ENCODE data around the gene PRDM15.
A peak's percentile ranks its signal among the peaks of the same experiment; 100 is the strongest.

Gene PRDM15

GRCh38 chr21:41754479-41754891 is 124.7 kb downstream of the PRDM15 start:
- ATAC-seq (ENCODE audit: low read depth) (no peak), DNase-seq (ENCODE audit: low spot score) (peak; percentile 54)
- H3K4me1 ChIP-seq (ENCODE audit: insufficient read depth, poor library complexity, severe bottlenecking), result peaks cover 68% of the 10 kb centered on the region
- no peak for TF ChIP-seq CTCF (IDR thresholded peaks at IDR 0.05; ENCODE audit: poor library complexity, severe bottlenecking)
- H3K27ac ChIP-seq (ENCODE audit: poor library complexity, severe bottlenecking), result peak overlapping the region; percentile 86
- H3K27me3 ChIP-seq (ENCODE audit: insufficient read depth, poor library complexity, severe bottlenecking), result no peaks in the 10 kb centered on the region
- no peaks in the 10 kb centered on the region for H3K9me3 ChIP-seq (ENCODE audit: severe bottlenecking)
- H3K4me3 ChIP-seq (ENCODE audit: severe bottlenecking), result no peak overlapping the region
- peaks cover 85% of the 10 kb centered on the region for H3K36me3 ChIP-seq (ENCODE audit: low read depth)

- Histone ChIP-seq H3K27ac (ENCODE audit: poor library complexity, severe bottlenecking) (peak overlapping the region; percentile 86), H3K27me3 (ENCODE audit: insufficient read depth, poor library complexity, severe bottlenecking) (no peaks in the 10 kb centered on the region), H3K36me3 (ENCODE audit: low read depth) (peaks cover 88% of the 10 kb centered on the region), H3K9me3 (ENCODE audit: severe bottlenecking) (no peaks in the 10 kb centered on the region), H3K4me3 (ENCODE audit: severe bottlenecking) (no peak overlapping the region), H3K4me1 (ENCODE audit: insufficient read depth, poor library complexity, severe bottlenecking) (peaks cover 60% of the 10 kb centered on the region)
- ATAC-seq (ENCODE audit: low read depth) (no peak), DNase-seq (ENCODE audit: low spot score) (peak; percentile 27)
- no peak for TF ChIP-seq CTCF (IDR thresholded peaks at IDR 0.05; ENCODE audit: poor library complexity, severe bottlenecking)
Measured at GRCh38 chr21:41753006-41753898, 125.9 kb downstream of the PRDM15 start.

- ATAC-seq (ENCODE audit: low read depth), result peak; percentile 80
- Histone ChIP-seq H3K9me3 (ENCODE audit: severe bottlenecking) (no peaks in the 10 kb centered on the region), H3K4me3 (ENCODE audit: severe bottlenecking) (no peak overlapping the region), H3K36me3 (ENCODE audit: low read depth) (peaks cover 92% of the 10 kb centered on the region), H3K27me3 (ENCODE audit: insufficient read depth, poor library complexity, severe bottlenecking) (no peaks in the 10 kb centered on the region), H3K27ac (ENCODE audit: poor library complexity, severe bottlenecking) (peak overlapping the region; percentile 86), H3K4me1 (ENCODE audit: insufficient read depth, poor library complexity, severe bottlenecking) (peaks cover 60% of the 10 kb centered on the region)
- TF ChIP-seq CTCF (IDR thresholded peaks at IDR 0.05; ENCODE audit: poor library complexity, severe bottlenecking), result no peak
- DNase-seq (ENCODE audit: low spot score), result peak; percentile 80
Measured at GRCh38 chr21:41752231-41752681, 126.9 kb downstream of the PRDM15 start.

- H3K4me3 ChIP-seq (ENCODE audit: severe bottlenecking), result no peak overlapping the region
- H3K9me3 ChIP-seq (ENCODE audit: severe bottlenecking), result no peaks in the 10 kb centered on the region
- H3K27me3 ChIP-seq (ENCODE audit: insufficient read depth, poor library complexity, severe bottlenecking), result no peaks in the 10 kb centered on the region
- DNase-seq (ENCODE audit: low spot score), result peak; percentile 60
- H3K36me3 ChIP-seq (ENCODE audit: low read depth), result peaks cover 93% of the 10 kb centered on the region
- peak; percentile 63 for ATAC-seq (ENCODE audit: low read depth)
- peak overlapping the region; percentile 86 for H3K27ac ChIP-seq (ENCODE audit: poor library complexity, severe bottlenecking)
- TF ChIP-seq CTCF (IDR thresholded peaks at IDR 0.05; ENCODE audit: poor library complexity, severe bottlenecking), result no peak
- H3K4me1 ChIP-seq (ENCODE audit: insufficient read depth, poor library complexity, severe bottlenecking), result peaks cover 60% of the 10 kb centered on the region
Measured at GRCh38 chr21:41751611-41752011, 127.5 kb downstream of the PRDM15 start.
